HG03060 (cell line): Measurements from ENCODE around the gene DIAPH3.

Source experiments
- ATAC-seq: cut with Tn5 transposase; IDR thresholded peaks from one replicate; pipeline ENCODE4 v1.9.1; 2021; ENCODE audit warnings: low read depth, moderate number of reproducible peaks; ENCODE audit not compliant: unreplicated experiment

DIAPH3 gene

DNA sequence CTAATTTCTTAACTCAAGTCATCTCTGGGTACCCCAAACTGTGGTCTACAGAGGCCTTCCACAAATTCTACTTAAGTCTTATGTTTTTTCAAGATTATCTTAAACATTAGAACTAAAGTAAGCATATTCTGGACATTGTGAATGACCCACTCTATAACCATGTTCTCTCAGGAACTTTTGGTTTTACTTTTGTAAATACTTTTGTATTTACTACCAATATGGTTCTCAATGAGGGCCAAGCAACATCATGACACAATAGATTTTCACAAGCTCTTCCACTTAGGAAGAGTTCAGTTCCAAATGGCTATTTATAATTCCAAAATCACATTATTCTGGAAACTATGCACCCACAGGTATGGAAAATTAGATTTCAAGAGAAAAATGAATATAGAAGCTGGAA is 10.8 kb downstream of the DIAPH3 start:
- ATAC-seq, result no peak

DNA sequence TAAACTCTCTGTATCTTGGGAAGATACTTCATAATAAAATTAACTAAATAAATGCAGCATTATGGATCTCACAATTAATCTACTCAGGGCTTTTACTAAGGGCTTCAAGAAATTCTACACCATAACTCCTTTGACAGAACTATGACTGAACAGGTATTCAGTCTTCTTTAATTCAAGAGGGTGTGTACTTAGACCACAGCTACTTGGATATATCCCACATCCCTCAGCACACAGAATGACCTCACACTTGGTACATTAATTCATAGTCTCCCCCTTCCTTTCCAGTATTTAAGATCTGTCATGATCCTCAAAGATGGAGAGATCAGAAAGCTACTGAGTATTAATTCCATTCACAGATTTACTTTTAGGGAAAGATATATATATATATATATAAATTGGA is 11.6 kb downstream of the DIAPH3 start:
- no peak for ATAC-seq

DNA sequence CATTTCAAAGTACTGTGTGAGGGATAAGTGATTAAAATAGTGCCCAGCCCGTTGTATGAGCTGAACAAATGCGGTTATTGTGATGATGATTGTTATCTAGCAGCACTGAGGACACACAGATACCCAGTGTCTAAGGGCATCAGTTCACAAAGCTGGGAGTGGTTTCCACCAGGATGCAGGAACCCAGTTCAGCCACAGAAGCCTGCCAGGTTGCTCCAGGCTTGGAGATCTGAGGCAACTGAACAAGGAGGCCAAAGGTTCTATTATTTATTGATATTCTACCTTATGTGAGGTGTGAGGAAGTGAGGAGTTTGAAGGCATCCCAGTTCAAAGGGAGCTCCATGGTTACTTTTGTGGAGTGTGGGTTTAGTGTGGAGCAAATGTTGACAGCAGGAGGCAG is 13.2 kb downstream of the DIAPH3 start:
- no peak for ATAC-seq

DNA sequence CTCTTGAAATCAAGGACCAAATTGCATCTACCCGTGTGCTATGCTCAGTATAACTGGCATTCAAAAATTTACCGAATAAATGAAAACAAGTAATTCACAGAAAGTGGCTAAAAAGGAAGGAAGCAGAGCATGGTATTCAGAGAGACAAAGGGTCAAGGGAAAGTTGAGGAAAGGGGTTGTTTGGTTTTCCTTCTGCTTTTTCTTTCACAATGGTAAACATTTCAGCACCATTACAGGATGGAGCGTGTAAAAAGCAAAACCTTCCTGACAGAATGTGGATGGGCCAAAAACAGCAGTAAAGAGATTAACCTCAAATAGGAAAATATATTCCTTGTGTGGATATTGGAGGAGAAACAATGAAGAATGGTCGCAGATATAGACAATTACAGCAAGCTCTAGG is 14.8 kb downstream of the DIAPH3 start:
- no peak for ATAC-seq

DNA sequence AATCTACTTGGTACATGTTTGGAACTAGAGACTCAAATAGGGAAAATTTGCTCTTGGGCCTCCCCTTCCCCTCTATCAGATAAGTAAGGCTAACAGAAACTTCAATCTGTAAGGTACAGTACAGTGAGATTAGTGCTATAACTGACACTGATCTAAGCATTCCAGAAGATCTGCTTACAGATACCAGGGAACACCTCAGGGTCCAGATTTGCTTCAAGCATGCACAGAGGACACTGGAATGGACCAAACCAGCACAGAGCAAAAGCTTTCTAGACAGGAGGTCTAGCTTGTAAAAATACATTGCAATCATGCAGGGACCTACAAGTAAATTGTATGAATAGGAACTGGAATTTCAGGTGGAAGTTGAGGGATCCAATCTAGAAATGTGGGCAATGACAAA is 16.4 kb downstream of the DIAPH3 start:
- no peak for ATAC-seq

DNA sequence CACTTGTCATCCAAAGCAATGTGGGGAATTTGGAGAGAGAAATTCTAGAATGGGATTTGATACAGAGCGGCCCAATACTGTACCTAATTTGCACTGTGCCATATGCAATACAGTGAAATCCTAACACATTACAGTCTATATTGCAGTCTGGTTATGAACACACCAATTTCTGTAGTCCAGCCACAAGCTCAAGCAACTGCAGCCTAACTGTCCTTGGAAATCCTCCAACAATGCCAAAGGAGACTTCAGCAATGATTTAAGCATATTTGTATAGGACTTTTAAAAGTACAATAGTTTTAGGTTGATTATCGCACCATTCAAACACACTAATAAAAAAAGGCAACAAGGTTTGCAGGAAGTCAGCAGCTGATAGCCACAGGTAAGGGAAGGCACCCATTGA is 17.3 kb downstream of the DIAPH3 start:
- no peak for ATAC-seq

DNA sequence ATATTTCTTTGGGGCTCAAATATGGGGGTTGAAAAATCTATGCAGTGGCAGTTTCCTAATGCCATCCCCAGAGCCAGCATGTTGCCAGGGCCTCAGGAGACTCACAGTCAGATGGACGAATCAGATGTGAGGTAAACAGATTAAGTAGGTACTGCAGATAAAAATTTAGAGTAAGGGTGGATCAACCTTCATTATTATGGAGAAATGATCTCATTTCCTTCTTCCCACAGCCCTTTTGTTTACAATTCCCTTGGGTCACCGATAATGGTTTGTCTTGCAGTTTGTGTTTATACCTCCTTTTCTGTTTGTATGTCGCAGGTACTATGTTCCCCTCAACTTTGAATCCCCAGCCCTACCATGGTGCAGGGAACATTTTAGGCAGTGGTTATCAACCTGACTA is 20.0 kb downstream of the DIAPH3 start:
- ATAC-seq, result no peak

DNA sequence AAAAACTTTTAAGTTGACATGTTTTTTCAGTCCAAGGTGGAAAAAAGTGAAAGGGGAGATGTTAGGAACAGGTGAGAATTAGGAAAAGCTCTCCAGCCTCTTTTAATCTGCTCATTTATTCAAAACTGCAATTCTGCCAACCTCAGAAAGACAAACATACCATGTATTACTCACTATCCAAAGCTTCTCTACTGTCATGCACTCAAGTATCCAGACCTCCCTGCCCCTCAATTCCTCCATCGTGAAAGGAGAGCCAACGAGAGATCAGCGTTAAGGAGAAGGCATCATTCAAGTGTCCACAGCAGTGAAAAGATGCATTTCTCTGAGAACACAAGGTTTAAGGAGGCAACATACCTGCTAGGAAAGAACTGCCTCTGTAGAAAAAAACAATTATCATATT is 24.5 kb downstream of the DIAPH3 start:
- ATAC-seq, result no peak

DNA sequence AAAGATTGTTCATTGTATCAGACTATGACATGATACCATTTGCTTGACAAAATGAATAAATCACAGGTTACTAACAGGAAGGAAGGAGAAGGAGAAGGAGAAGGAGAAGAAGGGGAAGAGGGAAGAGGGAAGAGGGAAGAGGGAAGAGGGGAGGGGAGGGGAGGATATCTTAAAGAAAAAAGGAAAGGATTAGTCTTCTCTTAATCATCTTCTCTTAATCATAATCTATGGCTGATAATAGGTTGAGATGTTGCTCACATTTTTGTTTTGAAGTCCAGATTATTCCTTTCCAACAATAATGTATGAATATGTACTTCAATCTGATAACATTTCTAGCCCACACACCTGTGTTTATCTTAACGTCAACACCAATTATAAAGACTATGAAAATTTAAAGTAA is 25.1 kb downstream of the DIAPH3 start:
- ATAC-seq, result no peak

DNA sequence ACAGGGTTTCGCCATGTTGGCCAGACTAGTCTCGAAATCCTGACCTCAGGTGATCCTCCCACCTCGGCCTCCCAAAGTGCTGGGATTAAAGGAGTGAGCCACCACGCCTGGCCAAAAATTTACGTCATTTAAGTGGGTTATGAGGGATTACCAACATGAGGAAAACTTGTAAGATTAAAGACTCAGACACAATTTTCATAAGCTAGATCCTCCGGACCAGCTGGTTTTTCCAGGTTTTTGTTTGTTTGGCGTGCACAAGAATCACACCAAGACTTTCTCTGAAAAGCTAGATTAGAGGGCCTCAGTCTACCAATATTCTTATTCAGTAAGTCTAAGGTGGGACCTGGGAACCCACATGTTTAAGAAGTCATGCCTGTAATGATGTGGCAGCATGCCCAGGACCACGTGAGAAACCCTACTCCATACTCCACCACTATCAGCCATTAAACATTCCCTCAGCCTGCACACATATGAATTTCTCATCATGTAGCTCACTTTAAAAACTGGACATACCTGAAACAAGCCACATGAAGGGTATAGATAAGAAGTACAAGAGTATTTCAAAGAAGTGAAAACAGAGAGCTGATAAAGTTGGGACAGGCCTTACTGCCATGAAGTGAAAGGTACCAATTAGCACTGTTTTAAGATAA is 25.7 kb downstream of the DIAPH3 start:
- ATAC-seq, result no peak

DNA sequence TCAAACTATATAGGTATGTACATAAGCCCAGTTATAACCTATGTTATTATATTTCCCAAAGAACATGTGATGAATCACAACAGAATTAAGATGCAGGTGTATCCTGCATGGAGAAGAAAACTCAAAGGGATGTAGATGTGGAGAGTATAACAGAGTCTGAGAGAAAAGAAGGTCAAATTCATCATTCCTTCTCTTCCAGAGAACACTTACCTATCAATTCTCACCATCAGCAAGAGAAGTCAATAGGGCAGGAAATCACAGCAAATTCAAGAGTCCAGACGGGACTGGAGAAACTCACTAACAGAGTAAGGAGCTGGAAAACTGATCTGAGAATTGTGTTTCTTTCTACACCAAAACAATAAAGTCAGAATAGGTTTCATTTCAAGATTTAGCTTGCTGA is 28.4 kb downstream of the DIAPH3 start:
- no peak for ATAC-seq

DNA sequence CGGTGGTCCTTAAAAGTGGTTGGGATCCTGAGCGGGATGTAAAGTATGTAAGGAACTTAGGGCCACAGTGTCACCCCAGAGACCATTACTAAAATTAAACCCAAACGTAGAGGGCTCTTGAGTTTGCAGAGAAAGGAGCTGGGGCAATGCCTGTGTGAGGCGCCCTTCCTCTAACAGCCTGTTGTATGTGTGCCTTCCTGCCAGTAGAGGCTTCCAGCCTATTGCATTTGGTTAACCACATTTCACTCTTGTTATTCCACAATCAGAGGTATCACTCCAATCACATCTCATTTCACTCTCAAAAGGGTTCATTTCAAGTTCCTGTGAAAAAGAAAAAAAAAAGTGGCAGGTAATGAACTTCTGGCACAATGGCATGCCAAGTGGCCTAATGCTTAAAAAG is 29.4 kb downstream of the DIAPH3 start:
- ATAC-seq, result no peak

DNA sequence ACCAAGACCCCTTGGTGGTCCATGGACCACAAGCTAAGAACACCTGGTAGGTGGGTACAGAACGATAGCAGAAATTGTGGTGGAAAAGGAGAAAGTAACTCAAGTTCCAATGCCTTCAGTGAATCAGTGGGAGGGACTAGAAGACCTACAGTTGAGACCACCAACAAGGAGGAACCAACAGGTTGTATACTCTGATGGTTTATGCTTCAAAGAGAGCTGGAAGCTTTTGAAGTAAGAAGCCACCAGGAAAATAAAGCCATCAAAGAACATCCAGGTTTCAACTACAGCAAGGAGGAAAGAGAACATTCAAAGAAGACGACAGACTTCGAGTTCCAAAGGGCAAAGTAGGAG is 42.4 kb downstream of the DIAPH3 start:
- no peak for ATAC-seq

DNA sequence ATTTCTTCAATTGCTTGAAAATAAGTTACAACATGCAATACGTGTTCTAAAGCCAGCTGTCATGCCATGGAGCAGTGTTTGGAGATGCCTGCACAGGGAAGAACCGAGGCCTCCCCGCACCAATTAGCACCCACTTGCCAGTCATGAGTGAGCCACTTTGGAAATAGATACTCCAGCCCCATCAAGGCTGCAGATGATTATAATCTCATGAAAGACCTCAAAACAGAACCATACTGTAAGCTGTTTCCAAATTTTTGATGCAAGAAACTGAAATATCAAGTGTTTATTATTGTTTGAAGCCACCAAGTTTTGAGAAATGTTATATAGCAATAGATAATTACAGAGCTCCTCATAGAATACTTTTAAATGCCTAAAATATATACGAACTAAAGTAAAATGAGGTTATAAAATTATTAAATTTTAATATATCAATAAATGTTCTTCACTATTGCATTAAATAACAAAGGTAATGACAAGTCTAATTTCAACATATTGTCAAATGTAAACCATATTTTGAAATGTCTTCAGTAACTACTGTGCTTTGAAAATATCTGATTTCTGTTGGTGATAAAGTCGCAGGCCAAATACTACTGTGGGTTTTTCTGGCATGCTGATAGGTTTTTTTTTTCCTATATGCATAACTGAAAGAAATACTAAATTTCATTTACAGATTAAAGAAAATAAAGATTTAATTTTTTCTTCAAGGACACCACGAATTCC is 43.0 kb downstream of the DIAPH3 start:
- no peak for ATAC-seq

DNA sequence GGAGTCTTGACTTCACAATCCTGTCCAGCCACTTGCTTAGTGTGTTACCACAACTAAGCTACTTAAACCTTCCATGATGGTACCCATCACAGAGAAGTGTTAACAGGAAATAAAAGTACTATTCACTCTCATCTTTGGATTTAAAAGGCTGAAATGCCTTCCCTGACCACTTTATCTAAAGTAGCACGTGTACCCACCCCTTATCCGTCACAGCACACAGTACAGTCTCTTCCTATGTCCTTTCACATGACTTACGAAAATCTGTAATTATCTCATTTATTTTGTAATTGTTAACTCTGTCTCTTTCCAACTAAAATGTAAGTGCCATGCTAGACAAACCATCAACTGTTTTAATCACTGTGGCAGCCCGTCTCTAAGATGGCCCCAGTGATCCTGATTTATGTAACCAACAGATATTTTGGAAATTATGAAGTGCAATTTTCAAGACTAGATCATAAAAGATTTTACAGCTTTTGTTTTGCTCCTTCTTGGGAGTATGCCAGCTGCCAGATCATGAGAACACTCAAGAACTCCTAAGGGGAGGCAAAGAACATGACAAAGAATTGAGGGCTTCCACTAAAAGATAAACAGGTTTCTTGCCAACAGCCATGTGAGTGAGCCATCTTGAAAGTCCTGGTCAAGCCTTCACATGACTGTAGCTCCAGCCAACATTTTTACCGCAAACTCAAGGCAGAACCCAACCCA is 44.9 kb downstream of the DIAPH3 start:
- ATAC-seq, result no peak

DNA sequence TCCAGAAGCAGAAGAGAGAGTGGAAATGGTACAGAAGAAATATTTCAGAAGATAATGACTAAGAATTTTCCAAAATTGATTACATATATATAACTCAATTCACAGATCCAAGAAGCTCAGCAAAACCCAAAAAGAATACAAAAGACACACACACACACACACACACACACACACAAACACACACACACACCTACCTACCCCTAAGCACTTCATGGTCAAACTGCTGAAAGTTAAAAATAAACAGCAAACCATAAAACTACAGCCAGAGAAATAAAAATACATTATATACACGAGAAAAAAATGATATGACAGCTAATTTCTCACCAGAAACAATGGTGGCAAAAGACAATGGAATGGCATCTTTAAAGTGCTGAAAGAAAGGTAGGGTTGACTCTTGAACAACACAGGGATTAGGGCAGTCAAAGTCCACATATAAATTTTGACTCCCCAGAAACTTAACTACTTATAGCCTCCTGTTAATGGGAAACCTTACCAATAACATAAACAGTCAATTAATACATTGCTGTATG is 49.2 kb downstream of the DIAPH3 start:
- ATAC-seq, result no peak

DNA sequence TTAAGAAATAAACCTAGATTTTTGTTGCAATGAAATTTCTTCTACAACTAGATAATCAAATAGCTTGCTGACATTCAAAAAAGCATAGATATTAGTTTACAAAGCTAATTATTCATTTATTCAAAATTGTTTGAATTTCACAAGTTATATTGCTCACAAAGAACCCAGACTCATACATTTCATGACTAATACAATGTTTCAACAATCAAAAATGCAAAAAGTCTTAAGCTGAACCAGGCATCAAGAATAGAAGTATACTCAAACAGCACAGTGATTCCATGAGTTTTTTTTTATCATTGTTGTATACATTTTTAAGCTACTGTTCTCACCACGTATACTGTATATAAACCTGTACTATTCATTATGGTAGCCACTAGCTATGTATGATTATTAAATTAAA is 51.0 kb downstream of the DIAPH3 start:
- ATAC-seq, result no peak

DNA sequence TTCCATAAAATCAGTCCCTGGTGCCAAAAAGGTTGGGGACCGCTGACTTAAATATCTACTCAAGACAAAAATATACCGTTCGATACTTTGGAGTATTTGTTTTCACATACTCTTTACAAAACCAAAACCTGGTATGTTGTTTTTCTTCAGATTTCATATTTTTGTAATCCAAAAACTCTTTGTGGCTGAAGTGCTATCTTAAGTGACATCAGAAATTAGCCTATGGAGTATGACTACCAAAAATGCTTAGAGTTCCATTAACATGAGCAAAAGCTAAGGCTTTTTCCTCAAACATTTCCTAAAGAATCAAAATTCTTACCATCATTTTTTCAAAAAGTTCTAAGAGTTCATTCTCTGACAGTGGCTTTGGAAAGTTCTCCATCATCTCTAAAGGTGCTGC is 52.0 kb downstream of the DIAPH3 start:
- no peak for ATAC-seq

DNA sequence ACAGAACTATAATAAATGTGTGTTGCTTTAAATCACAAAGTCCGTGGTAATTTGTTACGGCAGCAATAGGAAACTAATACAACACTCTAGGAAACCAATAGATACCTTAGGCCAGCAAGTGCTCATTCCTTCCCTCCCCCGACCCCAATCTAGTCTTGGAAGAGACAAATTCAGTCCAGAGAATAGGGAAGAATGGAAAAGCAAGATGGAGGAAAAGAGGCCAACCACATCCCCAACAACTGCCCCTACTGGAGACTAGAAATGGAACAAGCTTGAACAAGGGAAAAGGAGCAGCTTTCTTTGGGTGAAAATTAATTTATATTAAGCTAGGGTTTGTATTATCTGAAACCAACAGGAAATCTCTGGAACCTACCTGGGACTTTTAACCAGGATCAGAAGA is 54.4 kb downstream of the DIAPH3 start:
- ATAC-seq, result no peak

DNA sequence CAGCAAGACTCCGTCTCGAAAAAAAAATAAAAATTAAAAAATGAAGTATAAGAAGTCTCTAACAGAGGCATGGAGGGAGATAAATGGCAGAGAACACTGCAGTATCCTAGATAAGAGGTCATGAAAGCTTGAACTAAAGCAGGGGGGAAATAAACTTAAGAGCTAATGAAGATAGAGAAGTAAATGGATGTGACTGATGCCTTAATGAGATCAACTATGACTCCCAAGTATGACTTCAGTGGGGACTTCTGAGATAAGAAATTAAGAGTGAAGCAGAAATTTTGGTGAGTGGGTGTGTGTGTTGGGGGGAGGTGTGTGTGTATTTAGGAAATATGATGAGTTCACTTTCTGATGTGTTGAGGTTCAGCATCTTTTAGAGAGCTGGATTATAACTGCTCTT is 55.1 kb downstream of the DIAPH3 start:
- ATAC-seq, result no peak

DNA sequence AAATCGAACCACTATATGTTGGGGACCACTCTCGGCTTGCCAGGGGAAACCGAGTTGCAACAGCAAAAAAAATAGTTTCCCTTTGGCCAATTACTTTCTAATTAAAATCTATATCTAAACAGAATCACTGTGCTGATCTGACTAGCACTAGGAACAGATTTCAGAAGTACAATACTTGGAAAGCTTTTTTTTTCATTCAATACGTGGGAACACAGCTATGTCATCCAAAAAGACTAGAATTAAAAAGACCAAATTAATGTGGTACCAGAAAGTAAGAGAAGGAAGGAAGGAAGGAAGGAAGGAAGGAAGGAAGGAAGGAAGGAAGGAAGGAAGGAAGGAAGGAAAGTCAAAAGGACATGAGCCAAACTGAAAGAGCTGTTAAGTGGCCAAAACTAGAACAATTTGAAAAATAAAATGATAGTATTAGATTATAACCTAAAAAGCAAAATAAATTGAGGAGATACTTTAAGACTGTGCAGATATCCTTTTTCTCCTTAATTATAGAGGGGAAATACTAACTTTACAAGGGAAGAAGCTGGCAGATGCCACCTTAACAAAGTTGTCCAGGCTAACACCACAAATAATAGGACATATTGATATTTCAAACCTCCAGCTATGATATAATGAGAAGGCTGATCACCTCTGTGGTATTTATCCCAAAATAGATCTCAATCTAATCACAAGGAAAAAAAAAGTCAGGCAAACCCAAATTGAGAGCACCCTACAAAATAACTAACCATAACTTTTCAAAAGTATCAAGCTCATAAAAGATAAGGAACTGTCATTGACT is 63.9 kb downstream of the DIAPH3 start:
- no peak for ATAC-seq
